Measurements from ENCODE around the gene CSTF3.
A peak's percentile ranks its signal among the peaks of the same experiment; 100 is the strongest.
"Not testable (repeated sequence)": the region's sequence is repeated elsewhere in the genome, so short reads cannot be mapped to it uniquely, and the experiment has no call there.

Gene CSTF3

GRCh38 chr11:33161120-33162005 is at the start of gene CSTF3:
Gene CSTF3 (minus strand): TSS chr11:33161480. CDS start chr11:33161325, 155 bp downstream.
- peak; percentile 99 for DNase-seq (ENCODE audit: low spot score)

- DNase-seq (ENCODE audit: low spot score), result no peak
These were observed 46.9 kb upstream of the CSTF3 start for GRCh38 chr11:33208150-33208549.

GRCh38 chr11:33207408-33207985 is 46.2 kb upstream of the CSTF3 start:
- DNase-seq (ENCODE audit: low spot score), result no peak

GRCh38 chr11:33197915-33198727 is 36.8 kb upstream of the CSTF3 start:
- peak; percentile 70 for DNase-seq (ENCODE audit: low spot score)

GRCh38 chr11:33195462-33196173 is 34.3 kb upstream of the CSTF3 start:
- peak; percentile 85 for DNase-seq (ENCODE audit: low spot score)

GRCh38 chr11:33194455-33194854 is 33.2 kb upstream of the CSTF3 start:
- no peak for DNase-seq (ENCODE audit: low spot score)

- DNase-seq (ENCODE audit: low spot score), result no peak
These were observed 30.2 kb upstream of the CSTF3 start for GRCh38 chr11:33191467-33191866.

GRCh38 chr11:33187998-33188722 is 26.9 kb upstream of the CSTF3 start:
- no peak for DNase-seq (ENCODE audit: low spot score)

- DNase-seq (ENCODE audit: low spot score), result no peak
These were observed 24.5 kb upstream of the CSTF3 start for GRCh38 chr11:33185756-33186155.

GRCh38 chr11:33182246-33182878 is 21.1 kb upstream of the CSTF3 start:
- DNase-seq (ENCODE audit: low spot score), result no peak

- DNase-seq (ENCODE audit: low spot score), result no peak
These were observed 18.1 kb upstream of the CSTF3 start for GRCh38 chr11:33179348-33179803.

GRCh38 chr11:33178443-33179180 is 17.3 kb upstream of the CSTF3 start:
- DNase-seq (ENCODE audit: low spot score), result no peak

- no peak for DNase-seq (ENCODE audit: low spot score)
These were observed 16.5 kb upstream of the CSTF3 start for GRCh38 chr11:33177676-33178336.

GRCh38 chr11:33176760-33177159 is 15.5 kb upstream of the CSTF3 start:
- not testable (repeated sequence) for DNase-seq (ENCODE audit: low spot score)

- no peak for DNase-seq (ENCODE audit: low spot score)
These were observed 11.7 kb upstream of the CSTF3 start for GRCh38 chr11:33172996-33173395.

- no peak for DNase-seq (ENCODE audit: low spot score)
These were observed 11.1 kb upstream of the CSTF3 start for GRCh38 chr11:33172345-33172744.

- DNase-seq (ENCODE audit: low spot score), result no peak
These were observed 10.0 kb upstream of the CSTF3 start for GRCh38 chr11:33171251-33171650.

GRCh38 chr11:33168709-33169200 is 7.5 kb upstream of the CSTF3 start:
- DNase-seq (ENCODE audit: low spot score), result no peak

GRCh38 chr11:33162831-33163230 is 1.6 kb upstream of the CSTF3 start:
- DNase-seq (ENCODE audit: low spot score), result no peak

Measured in pons (tissue), 1 donor.